Activated CD8-positive, alpha-beta memory T cell treated with anti-CD3 and anti-CD28 coated beads, Interleukin-2, amount 50 U/mL, for 48 hours (primary cell): ENCODE results near the gene PVR.
"Not testable (repeated sequence)": the region's sequence is repeated elsewhere in the genome, so short reads cannot be mapped to it uniquely, and the experiment has no call there.

Source experiments
- DNase-seq: peaks from one replicate; pipeline ENCODE4 v3.0.0-alpha.2; 2020

PVR gene, protein sequence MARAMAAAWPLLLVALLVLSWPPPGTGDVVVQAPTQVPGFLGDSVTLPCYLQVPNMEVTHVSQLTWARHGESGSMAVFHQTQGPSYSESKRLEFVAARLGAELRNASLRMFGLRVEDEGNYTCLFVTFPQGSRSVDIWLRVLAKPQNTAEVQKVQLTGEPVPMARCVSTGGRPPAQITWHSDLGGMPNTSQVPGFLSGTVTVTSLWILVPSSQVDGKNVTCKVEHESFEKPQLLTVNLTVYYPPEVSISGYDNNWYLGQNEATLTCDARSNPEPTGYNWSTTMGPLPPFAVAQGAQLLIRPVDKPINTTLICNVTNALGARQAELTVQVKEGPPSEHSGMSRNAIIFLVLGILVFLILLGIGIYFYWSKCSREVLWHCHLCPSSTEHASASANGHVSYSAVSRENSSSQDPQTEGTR

DNA sequence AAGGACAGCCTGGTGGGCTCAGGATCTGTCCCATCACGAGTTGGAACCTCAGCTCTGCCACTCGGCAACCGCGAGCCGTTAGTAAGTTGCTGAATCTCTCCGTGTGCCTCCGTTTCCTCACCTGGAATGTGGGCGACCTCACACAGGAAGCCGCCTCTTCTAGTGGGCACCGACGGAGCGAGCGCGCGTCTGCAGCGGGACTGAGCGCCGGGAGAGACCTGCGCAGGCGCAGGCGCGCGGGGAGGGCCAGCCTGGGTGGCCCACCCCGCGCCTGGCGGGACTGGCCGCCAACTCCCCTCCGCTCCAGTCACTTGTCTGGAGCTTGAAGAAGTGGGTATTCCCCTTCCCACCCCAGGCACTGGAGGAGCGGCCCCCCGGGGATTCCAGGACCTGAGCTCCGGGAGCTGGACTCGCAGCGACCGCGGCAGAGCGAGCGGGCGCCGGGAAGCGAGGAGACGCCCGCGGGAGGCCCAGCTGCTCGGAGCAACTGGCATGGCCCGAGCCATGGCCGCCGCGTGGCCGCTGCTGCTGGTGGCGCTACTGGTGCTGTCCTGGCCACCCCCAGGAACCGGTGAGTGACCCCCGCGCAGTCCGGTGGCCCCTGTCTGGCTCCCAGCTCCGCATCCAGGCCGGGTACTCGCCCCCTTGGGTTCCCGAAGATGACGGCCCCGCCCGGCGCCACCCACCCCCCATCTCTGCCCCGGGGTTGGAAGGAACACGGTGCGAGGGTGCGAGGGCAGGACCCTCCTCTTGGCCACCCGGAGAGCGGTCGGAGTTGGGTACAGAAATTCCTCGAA, at the start of gene PVR:
TSS of gene PVR (plus strand) at position 306 of the 797 bp plus-strand sequence. CDS start at position 493, 187 bp downstream.
- DNase-seq = peak; percentile 78

DNA sequence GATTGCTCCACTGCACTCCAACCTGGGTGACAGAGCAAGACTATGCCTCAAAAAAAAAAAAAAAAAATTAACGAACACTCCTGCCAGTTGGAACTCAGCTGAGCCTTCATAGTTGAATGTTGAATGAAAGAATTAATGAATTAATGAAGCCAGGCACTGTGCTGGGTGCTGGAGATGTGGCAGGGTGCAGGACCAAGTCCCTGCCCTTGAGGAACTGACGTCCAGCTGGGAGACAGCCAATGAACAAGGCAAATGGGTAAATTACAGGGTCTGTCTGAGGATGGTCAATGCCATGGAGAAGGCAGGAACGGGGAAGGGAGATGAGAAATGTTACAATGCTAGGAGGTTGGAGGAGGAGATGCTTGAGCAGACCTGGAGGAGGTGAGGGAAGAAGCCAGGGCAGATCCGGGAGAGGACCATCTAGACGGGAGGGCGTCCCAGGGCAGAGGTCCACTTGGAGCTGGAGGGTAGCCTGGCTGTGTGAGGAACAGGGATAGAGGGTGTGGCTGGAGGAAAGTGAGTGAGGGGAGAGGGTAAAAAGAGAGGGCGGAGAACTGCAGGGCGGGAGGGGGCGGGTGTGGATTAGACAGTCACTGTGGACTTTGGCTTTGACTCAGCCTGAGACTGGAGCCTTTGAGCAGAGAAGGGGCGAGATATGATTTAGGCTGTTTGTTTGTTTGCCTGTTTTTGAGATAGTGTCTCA, 47.1 kb upstream of the PVR start:
- DNase-seq = no peak

DNA sequence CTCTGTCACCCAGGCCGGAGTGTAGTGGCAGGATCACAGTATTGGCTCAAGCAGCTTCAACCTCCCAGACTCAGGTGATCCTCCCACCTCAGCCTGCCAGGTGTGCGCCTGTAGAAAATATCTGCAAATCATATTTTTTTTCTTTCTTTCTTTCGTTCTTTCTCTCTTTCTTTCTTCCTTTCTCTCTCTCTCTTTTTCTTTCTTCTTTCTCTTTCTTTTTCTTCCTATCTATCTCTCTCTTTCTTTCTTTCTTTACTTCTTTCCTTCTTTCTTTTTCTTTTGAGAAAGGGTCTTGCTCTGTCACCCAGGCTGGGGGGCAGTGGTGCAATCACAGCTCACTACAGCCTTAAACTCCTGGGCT, 46.6 kb upstream of the PVR start:
- no peak for DNase-seq

DNA sequence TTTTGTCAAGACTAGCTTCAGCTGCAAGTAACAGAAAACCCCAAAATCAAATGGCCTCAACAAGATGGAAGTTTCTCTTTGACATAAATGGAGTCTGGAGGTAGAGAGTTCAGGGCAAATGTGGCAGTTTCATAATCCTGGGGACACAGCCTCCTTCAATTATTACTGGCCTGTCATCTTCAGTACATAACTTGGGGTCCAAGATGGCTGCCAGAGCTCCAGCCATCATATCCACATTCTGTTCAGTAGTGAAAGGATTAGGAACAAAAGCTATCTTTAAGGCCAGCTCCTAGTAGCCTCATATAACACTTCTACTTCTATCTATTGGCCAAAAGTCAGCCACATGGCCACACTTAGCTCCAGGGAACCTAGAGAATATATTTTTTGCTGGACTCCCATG, 45.4 kb upstream of the PVR start:
- no peak for DNase-seq

DNA sequence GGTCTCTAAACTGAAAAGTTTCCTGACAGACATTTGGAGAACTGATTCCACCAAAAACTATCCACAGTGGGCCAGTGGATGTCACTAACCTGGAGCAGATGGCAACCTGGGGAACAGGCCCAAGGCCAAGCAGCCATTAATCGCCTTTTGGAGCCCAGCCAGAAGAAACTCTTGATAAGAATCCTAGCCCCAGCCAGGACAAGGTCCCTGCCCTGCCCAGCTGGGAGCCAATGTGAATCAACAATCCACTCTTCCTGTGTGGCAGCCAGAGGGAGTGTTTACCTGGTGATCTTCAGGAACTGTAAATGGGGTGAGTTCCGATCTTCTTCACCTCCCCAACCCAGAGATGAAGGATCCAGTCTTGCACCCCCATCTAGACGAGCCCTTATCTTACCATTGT, 44.8 kb upstream of the PVR start:
- DNase-seq = no peak

DNA sequence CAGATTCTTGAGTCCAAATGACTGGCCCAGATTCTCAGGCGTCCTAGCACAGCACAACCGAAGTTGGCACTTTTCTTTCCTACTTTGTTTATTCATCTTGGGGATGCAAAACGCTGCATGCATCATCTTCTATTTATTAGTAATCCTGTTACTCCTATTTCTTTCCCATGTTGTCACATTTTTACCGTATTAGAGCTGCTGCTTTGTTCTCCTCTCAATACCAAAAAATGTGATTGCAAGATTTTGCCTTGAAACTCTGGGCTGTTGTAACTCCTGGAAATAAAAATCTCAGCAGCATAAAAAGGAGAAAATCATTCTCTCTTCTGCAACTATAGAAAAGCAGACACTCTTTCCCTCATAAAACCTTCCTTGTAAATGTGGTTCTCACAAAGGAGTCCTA, 43.2 kb upstream of the PVR start:
- DNase-seq = no peak

DNA sequence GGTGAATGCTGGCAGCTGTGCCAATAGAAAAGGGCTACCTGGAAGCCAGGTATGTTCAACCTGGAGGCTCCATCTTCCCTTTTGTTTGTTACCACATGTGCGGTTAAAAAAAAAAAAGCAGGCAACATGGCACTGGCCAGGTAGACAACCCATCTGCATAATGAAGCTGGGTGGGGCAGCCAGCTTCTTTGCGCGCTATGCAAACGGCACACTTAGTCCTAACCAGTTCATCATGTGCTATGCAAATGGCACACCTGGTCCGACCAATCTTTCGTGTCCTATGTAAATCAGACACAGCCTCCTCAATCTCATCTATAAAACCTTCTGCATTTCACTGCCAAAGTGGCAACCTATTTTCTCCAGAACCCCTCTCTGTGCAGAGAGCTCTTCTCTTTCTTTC, 41.6 kb upstream of the PVR start:
- no peak for DNase-seq

DNA sequence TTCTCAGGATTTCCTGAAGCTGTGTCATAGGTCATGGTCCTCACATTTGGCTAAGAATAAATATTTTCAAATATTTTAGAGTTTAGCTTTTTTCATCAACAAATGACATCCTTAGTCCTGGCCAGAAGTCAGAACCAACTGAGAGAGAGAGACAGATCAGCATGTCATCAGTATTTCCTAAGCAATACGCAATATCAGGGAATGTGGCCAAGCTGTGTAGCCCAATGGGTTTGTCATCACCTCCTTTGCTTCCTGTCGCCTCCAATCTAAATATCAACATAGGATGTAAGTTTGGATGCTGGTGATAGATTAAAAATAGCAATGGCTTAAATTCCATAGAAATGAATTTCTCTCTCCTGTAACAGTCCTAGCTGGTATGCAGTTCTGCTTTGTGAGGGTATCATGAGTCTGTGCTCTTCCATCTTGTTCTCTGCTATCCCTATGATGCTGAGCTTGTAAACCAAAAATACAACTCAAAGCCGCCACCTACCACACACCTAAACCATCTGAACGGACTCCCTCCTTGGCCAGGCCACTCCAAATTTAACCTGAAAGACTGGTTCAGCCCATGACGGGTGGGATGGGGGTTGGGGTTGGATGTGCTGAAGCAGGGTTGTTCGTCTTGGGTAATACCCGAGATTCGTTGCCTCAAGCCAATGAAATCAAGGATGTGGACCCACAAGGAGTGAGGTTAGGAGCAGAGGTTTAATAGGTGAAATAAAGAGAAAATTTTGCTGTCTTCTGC, 40.3 kb upstream of the PVR start:
- no peak for DNase-seq

DNA sequence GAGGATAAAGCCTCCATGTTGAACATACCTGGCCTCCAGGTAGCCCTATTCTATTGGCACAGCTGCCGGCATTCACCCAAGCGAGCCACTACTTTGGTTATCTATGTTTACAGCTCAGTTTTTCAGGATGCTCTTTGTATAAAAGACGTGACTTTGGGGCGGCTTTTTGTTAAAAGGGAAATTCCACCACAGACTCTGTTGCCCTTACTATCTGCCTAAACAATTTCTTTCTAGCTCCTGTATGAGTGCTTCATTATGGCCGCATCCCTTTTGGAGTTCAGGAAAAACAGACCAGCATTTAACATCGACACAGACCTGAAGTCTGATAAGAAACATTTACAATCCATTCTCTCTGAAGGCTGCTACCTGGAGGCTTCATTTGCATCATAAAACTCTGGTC, 39.5 kb upstream of the PVR start:
- no peak for DNase-seq

DNA sequence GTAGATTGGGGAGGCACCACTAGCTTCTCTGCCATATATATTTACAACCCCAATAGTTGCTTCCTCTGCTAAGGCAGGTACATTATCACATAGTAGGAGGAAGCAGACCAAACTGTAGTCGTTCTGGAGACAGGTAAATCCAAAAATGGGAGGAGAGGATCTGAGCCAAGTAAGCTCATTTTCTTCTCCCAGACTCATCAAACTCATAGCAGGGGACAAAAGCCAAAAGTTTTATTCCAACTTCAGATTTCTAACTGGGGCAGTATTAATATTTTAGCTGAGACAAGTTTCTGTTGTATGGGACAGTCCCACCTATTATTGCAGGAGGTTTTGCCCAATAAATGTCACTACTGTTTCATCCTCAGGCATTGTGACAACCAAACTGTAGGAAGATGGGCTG, 38.2 kb upstream of the PVR start:
- no peak for DNase-seq

DNA sequence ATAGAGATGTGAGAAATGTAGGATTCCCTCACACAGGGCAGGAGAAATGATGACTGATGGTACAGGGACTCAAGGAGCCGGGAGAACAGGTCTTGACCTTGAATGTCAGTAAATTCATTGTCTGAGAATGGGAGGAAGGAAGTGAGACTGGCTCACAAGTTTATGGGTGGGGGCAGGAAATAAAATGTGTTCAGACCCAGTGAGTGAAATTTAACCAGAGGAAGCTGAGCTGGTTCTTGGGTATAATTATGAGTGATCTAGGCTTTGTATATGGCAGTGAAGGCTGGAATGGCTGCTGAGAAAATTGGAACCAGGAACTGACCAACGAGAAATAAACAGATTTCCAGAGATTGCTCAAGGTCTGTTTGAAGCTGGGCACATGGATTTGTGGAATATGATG, 36.7 kb upstream of the PVR start:
- DNase-seq = no peak

DNA sequence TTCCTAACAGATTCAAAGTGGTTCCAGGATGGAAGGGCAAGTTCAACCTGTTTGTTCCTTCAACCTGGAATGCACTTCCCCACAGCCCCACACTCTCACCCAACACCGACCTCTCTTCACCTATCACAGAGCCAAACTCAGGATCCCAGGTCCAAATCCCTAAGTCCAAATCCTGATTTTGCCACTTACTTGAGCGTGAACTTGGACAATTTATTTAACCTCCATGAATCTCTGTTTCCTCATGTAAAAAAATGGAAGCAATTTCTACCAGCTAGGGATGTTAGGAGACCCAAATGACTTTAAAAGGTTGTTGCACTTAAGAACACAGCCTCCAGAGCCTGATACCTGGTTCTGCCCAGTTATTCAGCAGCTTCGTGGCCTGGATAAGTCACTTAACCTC, 35.8 kb upstream of the PVR start:
- DNase-seq = no peak

DNA sequence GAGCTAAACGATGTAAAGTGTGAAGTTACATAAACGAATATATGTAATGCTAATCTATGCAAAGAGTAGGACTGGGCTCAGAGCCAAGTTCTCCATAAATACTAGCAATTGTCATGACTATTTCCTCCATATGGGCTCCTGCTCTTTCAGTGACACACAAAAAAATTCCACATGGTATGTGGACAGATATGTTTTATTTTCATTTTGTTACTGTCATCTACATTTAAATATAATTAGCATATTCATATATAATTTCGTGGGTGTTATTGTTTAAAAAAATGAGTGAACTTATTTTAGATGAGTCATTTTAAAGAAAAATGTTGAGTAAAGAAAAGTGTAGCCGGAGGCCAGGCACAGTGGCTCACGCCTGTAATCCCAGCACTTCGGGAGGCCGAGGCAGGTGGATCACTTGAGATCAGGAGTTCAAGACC, 35.3 kb upstream of the PVR start:
- DNase-seq = no peak

DNA sequence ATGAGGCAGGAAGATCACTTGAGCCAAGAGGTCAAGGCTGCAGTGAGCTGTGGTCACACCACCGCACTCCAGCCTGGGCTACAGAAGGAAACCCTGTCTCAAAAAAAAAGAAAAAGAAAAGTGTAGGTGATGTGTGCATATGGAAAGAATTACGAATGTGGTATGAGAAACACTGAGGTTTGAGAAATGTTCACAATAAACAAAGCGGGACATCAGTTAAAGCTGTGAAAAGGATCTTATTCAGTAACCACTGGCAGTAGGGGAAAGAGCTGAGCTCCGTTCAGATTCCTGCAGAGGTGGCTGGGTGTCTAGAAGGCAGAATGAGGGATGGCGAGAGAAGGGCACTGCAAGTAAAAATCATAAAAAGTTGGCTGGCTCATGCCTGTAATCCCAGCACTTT, 34.5 kb upstream of the PVR start:
- DNase-seq = no peak

DNA sequence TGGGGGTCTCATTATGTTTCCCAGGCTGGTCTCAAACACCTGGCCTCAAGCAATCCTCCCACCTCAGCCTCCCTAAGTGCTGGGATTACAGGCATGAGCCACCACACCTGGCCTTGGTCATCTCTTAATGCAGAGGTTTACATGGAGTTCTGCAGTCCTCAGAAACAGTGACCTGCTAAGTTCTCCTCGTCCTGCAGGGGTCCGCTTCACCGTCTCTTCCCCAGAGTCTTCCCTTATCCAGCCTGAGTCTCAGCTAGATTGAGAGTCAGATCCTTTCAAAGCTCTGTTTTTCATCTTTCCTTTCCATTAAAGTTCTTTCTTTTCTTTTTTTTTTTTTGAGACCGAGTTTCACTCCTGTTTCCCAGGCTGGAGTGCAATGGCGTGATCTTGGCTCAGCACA, 33.2 kb upstream of the PVR start:
- not testable (repeated sequence) for DNase-seq

DNA sequence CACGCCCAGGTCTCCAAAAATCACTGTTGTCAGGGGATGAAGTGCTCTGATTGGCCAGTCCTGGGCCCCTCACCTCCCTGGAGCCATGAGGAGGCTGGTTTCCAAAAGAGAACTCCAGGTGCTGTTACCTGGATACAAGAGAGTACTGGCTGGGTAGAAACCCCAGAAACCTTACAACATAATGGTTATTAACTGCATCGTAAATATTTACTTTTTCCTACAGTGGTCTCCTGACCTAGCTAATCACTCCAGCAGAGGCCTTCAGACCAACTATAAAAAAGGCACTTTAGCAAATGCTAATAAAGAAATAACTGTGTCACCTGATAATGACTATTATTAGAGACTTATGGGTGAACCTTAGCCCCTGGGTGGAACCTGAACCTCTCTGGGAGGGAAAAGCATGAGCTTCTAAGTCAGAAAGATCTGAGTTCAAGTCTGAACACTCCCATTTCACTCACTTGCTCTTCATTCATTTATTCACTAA, 31.9 kb upstream of the PVR start:
- no peak for DNase-seq

DNA sequence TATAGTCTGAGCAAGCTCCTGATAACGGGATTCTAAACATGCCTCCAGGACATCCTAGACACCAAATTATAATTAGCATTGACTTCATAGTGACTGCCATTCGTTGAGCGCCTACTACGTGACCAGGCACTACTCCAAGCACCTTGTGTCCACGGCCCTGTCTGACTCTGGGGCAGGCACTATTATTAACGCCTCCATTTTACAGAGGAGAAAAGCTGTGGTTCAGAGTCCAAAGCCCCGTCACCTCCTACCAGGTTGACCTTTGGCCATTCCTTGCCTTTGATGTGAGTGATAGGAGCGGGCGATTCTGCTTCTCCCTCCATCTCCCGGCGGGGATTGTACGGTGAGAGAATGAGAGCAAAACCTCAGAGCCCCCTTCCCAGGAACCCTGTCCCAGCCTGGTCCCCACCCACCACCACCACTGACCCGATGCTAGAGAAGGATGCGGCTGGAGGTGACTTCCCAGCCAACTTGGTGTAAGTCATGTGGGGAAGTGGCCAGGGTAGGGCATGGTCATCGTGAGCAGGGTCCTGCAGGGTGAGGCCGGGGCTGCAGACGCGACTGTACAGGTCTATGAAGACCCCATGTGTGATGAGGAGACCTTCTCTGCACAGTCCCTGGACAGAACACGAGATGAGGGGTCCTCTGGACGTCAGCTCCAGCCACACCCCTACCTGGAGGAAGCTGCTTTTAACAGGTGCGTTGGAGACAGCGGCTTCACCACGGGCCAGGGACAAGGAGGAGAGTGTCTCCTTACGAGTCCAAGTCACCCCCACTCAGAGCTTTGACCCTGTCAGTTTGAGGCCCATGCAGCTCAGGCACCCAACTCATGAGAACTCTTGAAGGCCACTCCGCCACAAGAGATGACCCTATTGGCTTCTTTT, 30.2 kb upstream of the PVR start, which contains the start of gene IGSF23:
TSS of gene IGSF23 (plus strand) at position 269 of the 884 bp plus-strand sequence. CDS start at position 352, 83 bp downstream.
- no peak for DNase-seq

DNA sequence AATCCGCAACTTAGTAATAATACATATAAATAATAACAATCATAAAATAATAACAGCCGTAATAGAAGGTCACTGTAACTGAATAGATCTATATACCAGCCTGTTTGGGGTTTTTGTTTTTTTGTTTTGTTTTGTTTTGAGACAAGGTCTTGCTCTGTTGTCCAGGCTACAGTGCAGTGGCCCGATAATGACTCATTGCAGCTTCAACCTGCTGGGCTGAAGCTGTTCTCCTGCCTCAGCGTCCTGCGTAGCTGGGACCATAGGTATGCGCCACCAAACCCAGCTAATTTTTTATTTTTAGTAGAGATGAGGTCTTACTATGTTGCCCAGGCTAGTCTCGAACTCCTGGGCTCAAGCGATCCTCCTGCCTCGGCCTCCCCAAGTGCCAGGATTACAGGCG, 29.4 kb upstream of the PVR start:
- no peak for DNase-seq

DNA sequence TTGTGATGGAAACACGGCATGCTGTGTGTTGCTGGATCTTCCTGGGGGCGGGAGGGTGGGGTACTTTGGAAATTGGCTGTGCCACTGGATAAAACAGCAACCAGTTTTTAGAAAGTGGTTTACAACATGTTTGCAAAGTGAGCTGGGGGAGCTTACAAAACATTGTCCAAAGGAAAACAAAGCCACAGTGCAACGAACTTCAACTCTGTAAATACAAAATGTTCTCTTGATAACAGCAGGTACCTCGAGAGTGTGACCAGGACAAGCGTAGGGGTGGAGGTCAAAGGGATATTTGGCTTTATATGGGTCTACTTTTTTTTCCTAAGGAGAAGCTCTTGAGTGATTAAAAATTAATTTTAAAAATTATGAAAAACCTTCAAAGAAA, 27.9 kb upstream of the PVR start:
- no peak for DNase-seq

DNA sequence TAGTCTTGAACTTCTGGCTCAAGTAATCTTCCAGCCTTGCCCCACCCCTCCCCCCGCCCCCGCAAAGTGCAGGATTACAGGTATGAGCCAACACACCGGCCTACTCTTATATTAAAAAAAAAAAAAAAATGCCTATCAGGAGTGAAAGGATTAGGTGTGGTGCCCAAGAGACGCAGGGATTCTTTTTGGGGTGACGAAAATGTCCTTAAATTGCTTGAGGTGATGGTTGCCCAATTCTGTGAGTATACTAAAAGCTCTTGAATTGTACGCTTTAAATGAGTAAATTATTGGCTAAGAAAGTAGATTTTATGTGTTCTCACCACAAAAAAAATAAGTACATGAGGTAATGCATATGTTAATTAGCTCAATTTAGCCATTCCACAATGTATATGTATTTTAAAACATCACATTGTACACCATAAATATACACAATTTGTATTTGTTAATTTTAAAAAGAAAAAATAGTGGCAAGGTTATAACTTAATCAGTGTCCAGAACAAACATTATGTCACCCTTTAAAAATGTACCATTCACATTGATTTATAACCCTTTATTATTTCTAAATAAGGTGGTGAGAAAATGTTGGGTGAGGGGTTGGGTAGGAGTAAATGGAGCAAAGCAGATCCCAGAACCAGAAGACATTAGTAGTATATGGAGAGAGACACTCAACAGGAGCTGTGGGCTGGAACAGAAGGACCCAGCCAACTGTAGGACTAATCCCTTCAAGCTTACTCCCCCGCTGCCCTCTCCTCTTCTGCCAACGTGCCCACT, 26.4 kb upstream of the PVR start:
- no peak for DNase-seq
